ENCODE measurements around the gene CREG1.

Gene CREG1

GRCh38 chr1:167532964-167533824 is 20.4 kb downstream of the CREG1 start:
- H3K9me3 Mint-ChIP-seq = no peaks in the 10 kb centered on the region
- H3K27ac Mint-ChIP-seq = no peak overlapping the region
- H3K4me3 Mint-ChIP-seq = no peak overlapping the region
- intact Hi-C loops (cut with micrococcal nuclease) = loop anchor here (1.0 to 5.0 kb wide), 4 partner anchors 91 to 466 kb away; no protein-coding TSS in a partner anchor
- no peaks in the 10 kb centered on the region for H3K27me3 Mint-ChIP-seq
- peaks cover 19% of the 10 kb centered on the region for H3K36me3 Mint-ChIP-seq (ENCODE audit: low read depth)
- peaks cover 26% of the 10 kb centered on the region for H3K4me1 Mint-ChIP-seq (ENCODE audit: low read depth)

DNA sequence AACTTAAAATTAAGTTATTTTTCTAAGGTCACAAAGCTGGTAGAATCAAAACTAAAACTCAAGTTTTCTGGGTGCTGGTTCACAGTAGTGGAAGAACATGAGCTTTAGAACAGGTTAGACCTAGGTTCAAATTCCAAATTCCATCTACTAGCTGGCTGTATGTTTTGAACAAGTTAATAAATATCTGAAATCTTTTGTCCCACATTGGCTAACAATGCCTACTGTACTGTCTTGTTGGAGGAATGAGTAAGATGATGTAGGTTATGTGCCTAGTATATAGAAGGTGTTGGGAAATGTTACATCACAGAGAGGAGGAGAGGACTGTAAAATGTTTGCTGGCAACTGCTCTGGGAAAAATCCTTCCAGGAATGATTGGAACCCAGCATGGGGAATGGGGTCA is 21.2 kb downstream of the CREG1 start:
- Mint-ChIP-seq H3K9me3 (no peaks in the 10 kb centered on the region), H3K4me1 (ENCODE audit: low read depth) (peaks cover 22% of the 10 kb centered on the region), H3K27ac (no peak overlapping the region), H3K27me3 (no peaks in the 10 kb centered on the region), H3K4me3 (no peak overlapping the region), H3K36me3 (ENCODE audit: low read depth) (peaks cover 13% of the 10 kb centered on the region)
- intact Hi-C loops (cut with micrococcal nuclease) = loop anchor here (5.0 kb wide), 3 partner anchors 90 to 465 kb away; no protein-coding TSS in a partner anchor

DNA sequence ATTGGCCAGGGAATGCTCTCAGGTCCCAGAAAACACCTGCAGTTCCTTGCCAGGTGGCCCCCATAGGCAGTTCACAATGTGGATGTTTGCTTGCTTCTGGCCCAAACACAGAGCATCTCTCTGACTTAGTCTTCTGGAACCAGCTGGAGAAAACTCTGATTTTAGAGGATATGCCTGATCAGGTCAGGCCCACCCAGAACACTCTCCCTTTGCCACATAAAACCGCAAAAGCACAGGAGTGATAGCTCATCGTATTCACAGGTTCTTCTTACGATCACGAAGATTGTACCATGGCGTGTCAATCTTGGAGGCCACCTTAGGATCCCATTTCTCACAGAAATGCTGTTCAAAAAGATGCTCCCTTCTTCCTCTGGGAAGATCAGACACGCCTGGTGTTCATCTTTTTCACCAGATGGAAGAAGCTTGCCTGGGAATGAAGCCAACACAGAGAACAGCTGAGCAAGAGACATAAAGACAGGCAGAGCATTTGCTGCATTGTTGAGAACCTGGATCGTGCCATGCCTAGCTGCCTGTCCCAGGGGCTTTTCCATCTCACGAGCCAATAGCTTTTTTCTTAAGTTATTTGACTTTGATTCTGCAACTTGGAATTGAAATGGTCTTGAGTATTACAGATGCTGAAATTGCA is 23.6 kb downstream of the CREG1 start:
- intact Hi-C loops (cut with micrococcal nuclease) = loop anchor here (5.0 kb wide), 3 partner anchors 88 to 463 kb away; no protein-coding TSS in a partner anchor
- Mint-ChIP-seq H3K27ac (no peak overlapping the region), H3K9me3 (no peaks in the 10 kb centered on the region), H3K4me1 (ENCODE audit: low read depth) (peaks cover 13% of the 10 kb centered on the region), H3K36me3 (ENCODE audit: low read depth) (no peaks in the 10 kb centered on the region), H3K4me3 (no peak overlapping the region), H3K27me3 (no peaks in the 10 kb centered on the region)

GRCh38 chr1:167528057-167528728 is 25.4 kb downstream of the CREG1 start:
- H3K4me1 Mint-ChIP-seq (ENCODE audit: low read depth) = peaks cover 13% of the 10 kb centered on the region
- intact Hi-C loops (cut with micrococcal nuclease) = no loop called here
- H3K36me3 Mint-ChIP-seq (ENCODE audit: low read depth) = no peaks in the 10 kb centered on the region
- H3K27ac Mint-ChIP-seq = no peak overlapping the region
- no peaks in the 10 kb centered on the region for H3K9me3 Mint-ChIP-seq
- no peaks in the 10 kb centered on the region for H3K27me3 Mint-ChIP-seq
- H3K4me3 Mint-ChIP-seq = no peak overlapping the region

DNA sequence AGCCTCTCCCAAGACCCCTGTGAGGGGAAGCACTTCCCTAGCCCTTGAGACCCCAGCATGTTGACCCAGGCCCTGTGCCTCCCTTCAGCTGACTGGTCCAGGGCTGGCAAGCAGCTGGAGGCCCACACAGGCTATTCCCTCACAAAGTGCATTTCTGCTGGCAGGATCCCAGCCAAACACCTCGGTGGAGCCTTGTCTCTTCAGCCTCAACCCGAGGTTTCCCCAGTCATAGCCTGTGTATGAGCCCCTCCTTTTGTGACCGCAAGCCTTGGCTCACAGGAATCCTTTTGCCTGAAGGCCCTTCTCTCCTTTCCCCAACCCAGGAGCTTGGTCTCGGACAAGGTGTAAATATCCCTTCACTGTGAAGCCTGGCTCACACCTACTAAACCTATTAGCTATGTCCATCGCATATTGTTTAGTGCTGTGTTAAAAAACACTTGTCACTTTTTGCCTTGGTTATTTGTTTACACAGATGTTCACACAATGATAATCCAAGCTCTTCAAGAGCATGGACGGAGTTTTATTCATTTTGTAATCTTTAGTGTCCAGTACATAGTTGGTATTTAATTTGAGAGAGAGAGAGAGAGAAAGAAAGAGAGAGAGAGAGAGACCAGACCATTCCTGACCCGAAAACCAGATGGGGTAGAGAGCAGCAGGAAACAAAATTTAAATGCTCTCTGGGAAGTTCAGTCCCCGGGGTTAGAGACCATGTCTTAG is 26.7 kb downstream of the CREG1 start:
- Mint-ChIP-seq H3K27ac (no peak overlapping the region), H3K27me3 (no peaks in the 10 kb centered on the region), H3K4me3 (no peak overlapping the region), H3K9me3 (no peaks in the 10 kb centered on the region), H3K4me1 (ENCODE audit: low read depth) (peaks cover 13% of the 10 kb centered on the region), H3K36me3 (ENCODE audit: low read depth) (no peaks in the 10 kb centered on the region)
- intact Hi-C loops (cut with micrococcal nuclease) = no loop called here

DNA sequence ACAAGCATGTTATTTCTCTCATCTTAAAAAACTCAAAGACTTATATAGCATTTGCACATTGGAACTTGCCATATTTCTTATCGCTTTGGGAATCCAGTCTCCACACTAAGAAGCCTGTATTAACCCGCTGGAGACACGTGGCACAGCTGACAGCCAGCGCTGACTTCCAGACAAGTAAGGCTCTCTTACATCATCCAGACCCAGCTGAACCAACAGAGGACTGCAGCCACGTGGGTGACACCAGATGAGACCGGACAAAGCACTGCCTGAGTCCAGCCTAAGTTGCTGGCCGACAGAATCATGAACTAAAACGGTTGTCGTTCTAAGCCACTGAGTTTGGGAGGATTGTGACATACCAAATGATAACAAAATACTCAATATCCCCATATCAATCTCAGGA is 28.9 kb downstream of the CREG1 start:
- no peaks in the 10 kb centered on the region for H3K9me3 Mint-ChIP-seq
- H3K36me3 Mint-ChIP-seq (ENCODE audit: low read depth) = no peaks in the 10 kb centered on the region
- H3K4me3 Mint-ChIP-seq = no peak overlapping the region
- H3K27ac Mint-ChIP-seq = no peak overlapping the region
- H3K27me3 Mint-ChIP-seq = no peaks in the 10 kb centered on the region
- intact Hi-C loops (cut with micrococcal nuclease) = no loop called here
- H3K4me1 Mint-ChIP-seq (ENCODE audit: low read depth) = peaks cover 13% of the 10 kb centered on the region

DNA sequence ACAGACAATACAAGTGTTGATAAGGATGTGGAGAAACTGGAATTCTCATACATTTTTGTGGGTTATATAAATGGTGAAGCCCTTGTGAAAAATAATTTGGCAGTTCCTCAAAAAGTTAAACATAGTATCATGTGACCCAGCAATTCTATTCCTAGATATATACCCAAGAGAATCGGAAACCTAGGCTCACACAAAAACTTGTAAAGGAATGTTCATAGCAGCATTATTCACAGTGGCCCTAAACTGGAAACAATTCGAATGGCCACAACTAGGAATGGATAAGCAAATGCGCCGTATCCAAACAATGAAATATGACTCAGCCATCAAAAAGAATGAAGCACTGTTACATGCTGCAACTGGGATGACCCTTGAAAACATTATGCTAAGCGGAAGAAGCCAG is 31.3 kb downstream of the CREG1 start:
- H3K27ac Mint-ChIP-seq = no peak overlapping the region
- intact Hi-C loops (cut with micrococcal nuclease) = no loop called here
- H3K9me3 Mint-ChIP-seq = no peaks in the 10 kb centered on the region
- H3K4me1 Mint-ChIP-seq (ENCODE audit: low read depth) = peaks cover 13% of the 10 kb centered on the region
- no peaks in the 10 kb centered on the region for H3K36me3 Mint-ChIP-seq (ENCODE audit: low read depth)
- no peak overlapping the region for H3K4me3 Mint-ChIP-seq
- H3K27me3 Mint-ChIP-seq = no peaks in the 10 kb centered on the region

GRCh38 chr1:167520711-167521206 is 32.8 kb downstream of the CREG1 start:
- Mint-ChIP-seq H3K36me3 (ENCODE audit: low read depth) (no peaks in the 10 kb centered on the region), H3K27ac (no peak overlapping the region), H3K4me3 (no peak overlapping the region), H3K9me3 (no peaks in the 10 kb centered on the region), H3K27me3 (no peaks in the 10 kb centered on the region), H3K4me1 (ENCODE audit: low read depth) (peaks cover 8% of the 10 kb centered on the region)
- intact Hi-C loops (cut with micrococcal nuclease) = no loop called here

DNA sequence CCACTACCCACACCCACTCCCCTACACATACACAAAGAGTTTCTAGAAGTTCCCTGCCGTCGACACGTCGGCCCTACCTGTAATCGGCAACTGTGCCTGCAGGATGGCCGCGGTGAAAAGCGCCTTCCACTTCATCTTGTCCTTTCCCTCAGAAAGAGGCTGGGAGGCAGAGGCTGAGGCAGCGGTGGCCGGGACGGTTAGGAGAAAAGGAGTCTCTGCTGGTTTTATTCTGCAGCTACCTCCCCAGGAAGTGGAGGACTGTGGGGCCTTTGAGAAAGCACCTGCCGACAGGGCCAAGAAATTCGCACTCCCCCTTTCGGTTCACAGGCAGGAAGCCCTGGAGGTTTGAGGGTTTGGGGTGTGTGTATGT is 35.2 kb downstream of the CREG1 start, which contains the start of gene CD247:
TSS of gene CD247 (minus strand) at position 199 of the 370 bp plus-strand sequence. CDS start at position 135, 64 bp downstream.
- H3K4me1 Mint-ChIP-seq (ENCODE audit: low read depth) = no peaks in the 10 kb centered on the region
- no peaks in the 10 kb centered on the region for H3K27me3 Mint-ChIP-seq
- H3K36me3 Mint-ChIP-seq (ENCODE audit: low read depth) = no peaks in the 10 kb centered on the region
- no peak within 1 kb of the TSS for H3K27ac Mint-ChIP-seq
- no peaks in the 10 kb centered on the region for H3K9me3 Mint-ChIP-seq
- intact Hi-C loops (cut with micrococcal nuclease) = no loop called here
- H3K4me3 Mint-ChIP-seq = no peak within 1 kb of the TSS

DNA sequence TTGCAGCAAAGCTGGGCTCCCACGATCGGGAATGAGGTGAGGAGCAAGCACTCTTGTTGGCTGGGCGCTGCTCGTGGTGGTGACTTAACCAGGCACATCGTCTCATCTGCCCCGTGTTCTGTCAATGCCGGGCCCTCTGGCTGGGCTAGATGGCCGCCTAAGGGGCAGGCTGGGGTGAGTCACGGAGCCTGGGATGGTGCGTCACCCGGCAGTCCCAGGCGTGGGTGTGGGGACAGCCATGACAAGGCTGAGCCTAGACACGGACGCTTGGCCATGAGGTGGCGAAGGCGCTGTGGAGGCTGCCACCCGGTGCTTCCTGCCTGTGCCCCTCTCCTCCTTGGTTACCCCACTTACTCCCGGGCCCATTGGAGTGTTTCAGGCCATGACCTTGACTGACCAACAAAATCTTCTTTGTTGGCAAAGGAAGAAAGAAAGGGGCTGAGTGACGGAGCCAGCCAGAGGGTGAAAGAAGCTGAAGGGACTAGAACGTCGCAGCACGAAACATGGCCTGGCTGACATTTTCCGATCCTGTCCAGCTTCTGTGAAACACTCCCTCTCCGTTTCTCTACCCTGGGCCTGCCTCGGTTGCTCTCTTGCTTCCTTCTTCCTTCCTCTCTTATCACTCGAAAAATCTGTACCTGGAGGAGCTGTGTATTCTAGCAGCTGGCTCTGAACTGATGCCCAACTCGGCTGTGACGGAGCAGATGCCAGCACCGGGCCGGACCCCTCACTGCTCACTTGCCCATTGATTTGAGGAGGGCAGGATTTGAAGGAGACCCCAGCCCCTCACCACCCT is 35.8 kb downstream of the CREG1 start:
- H3K4me3 Mint-ChIP-seq = no peak overlapping the region
- intact Hi-C loops (cut with micrococcal nuclease) = no loop called here
- H3K27ac Mint-ChIP-seq = no peak overlapping the region
- H3K9me3 Mint-ChIP-seq = no peaks in the 10 kb centered on the region
- H3K27me3 Mint-ChIP-seq = no peaks in the 10 kb centered on the region
- H3K4me1 Mint-ChIP-seq (ENCODE audit: low read depth) = no peaks in the 10 kb centered on the region
- no peaks in the 10 kb centered on the region for H3K36me3 Mint-ChIP-seq (ENCODE audit: low read depth)

GRCh38 chr1:167516404-167517388 is 36.9 kb downstream of the CREG1 start:
- Mint-ChIP-seq H3K36me3 (ENCODE audit: low read depth) (no peaks in the 10 kb centered on the region), H3K4me3 (no peak overlapping the region), H3K27me3 (peaks cover 2% of the 10 kb centered on the region), H3K27ac (no peak overlapping the region), H3K4me1 (ENCODE audit: low read depth) (no peaks in the 10 kb centered on the region), H3K9me3 (no peaks in the 10 kb centered on the region)
- intact Hi-C loops (cut with micrococcal nuclease) = no loop called here

DNA sequence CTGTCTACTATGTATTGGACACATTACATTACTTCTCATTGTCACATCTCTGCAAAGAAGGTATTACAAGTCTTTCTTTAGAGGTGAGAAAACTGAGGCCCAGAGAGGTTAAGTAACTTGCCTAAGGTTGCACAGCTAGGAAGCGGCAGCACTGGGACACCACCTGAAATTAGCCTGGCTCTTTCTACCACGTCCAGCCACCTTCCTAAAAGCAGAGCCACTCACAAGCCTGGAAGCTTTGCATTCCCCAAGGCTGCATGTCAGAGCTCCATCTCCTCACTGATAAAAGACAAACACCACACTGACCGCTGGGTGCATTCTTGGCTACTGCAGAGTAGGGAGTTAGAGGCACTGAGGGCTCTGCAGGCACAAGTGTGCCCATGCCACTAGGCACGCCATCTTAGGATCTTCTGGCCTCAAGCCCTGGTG is 37.7 kb downstream of the CREG1 start:
- Mint-ChIP-seq H3K4me1 (ENCODE audit: low read depth) (no peaks in the 10 kb centered on the region), H3K4me3 (no peak overlapping the region), H3K27me3 (peaks cover 2% of the 10 kb centered on the region), H3K36me3 (ENCODE audit: low read depth) (no peaks in the 10 kb centered on the region), H3K9me3 (no peaks in the 10 kb centered on the region), H3K27ac (no peak overlapping the region)
- intact Hi-C loops (cut with micrococcal nuclease) = no loop called here

Data from dendritic cell treated with granulocyte-macrophage colony-stimulating factor and Interleukin-4, amounts not matched to agents 40 ng/mL and 50 ng/mL, for 4 days (primary cell).